COLO829 (cell line): ENCODE results near the gene CAMSAP2.

Source experiments
- DNase-seq: peaks from one replicate; pipeline ENCODE4 v3.0.0; 2012; ENCODE audit warnings: low spot score

Gene CAMSAP2

GRCh38 chr1:200849430-200849829 lies 110.7 kb downstream of the CAMSAP2 start:
- no peak for DNase-seq

GRCh38 chr1:200850554-200850953 lies 111.9 kb downstream of the CAMSAP2 start:
- no peak for DNase-seq

DNA sequence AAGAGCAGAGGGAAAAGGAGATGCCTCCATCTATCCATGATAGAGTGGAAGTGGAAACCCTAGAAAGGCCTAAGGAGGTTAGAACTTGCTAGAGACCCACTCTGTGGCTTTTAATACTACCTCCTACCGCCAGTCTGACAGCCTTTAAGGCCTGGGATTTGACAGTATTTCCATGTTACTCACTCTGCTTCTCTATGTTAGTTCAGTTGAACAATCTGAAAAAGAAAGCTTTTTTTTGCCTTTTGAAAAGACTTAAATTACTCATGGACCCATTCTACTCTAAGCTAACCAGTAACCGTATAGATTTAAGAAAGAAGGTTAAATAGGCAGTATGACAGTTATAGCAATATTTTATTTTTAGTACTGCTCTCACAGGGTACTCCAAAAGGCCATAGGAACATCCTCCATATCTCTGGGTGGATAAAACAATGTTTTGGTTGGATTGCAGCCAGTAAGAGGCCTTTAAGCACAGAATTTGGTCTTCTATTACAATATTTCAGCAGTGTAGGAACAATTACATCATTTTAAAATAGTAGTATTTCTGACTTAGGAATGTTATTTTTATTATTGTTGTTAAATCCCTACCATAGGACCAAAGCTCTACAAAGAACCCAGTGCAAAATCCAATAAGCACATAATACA lies 118.1 kb downstream of the CAMSAP2 start:
- no peak for DNase-seq

DNA sequence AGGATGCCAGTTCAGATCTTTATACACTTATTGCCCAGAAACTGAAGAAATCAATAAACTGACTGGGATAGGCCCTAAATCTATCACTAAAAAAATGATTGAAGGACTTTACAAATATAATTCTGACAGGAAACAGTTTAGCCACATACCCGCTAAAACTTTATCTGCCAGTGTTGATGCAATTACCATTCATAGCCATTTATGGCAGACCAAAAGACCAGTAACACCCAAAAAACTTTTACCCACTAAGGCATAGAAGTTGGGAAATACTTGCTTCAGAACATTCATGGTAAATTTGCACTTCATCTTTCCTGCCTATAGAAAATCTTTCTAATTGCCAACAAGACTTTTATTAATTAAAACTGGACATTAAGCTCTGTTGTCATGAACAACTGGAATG lies 119.1 kb downstream of the CAMSAP2 start:
- no peak for DNase-seq

- no peak for DNase-seq
Observed at GRCh38 chr1:200861937-200862647, 123.4 kb downstream of the CAMSAP2 start.

DNA sequence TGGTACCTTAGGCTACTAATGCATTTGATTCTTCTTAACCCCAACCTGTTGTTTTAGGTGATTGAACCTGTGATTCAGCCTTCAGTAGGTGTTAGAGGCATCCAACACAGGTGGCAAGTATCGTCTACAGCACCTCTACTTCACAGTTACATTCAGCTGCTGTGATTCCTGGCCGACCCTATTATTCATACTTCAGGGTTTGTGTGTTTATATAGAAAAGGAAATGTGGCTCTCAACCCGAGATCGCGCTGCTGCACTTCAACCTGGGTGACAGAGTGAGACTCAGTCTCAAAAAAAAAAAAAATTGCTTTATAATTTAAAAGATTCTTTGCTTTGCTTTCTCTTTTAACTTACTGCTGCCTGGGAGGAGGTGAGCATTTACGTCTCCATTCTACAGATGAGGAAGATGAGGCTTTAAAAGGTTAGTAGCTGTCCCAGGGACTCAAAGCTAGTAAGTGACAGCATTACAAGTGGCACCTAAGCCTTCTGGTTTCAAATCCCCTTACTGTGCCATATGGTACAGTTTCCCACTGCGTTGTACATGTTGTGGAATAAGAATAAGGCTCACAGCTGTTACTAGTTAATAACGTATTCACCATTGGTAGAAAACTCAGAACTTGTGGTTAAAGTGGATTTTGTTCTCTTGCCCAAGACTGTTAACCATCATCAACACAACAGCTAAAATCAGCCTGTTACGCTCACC lies 124.2 kb downstream of the CAMSAP2 start:
- DNase-seq, result no peak

DNA sequence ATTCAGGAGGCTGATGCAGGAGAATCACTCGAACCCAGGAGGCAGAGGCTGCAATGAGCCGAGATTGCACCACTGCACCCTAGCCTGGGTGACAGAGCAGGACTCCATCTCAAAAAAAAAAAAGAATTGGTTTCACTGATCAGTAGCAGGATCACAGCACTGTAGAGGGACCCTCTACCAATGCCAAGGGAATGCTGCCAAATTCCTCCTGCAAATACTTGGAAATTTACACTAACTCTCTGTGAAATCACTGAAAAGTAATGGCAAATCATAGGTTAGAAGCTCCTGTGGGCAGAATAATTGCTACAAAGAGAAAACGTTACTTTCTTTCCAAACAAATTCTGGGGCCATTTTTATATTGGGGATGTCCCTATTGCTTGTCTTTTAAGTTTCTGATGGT lies 127.4 kb downstream of the CAMSAP2 start:
- no peak for DNase-seq

DNA sequence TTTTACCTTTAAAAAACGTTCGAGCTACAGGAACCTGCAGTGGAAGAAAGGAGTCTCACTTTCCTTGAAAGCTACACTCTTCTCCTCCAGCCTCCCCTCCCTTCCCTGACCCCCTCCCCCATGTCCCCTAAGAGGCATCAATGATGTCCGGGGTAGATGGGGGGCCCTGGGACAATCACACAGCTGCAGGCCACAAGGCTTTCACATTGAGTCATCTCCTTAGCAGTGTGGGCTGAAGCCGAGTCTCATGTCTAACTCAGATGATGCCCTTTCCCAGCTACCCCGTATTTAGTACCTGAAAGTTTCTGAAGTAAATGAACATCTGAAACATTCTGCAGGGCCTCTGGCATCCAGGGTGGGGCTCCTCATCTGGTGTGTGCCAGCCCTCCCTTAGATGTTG lies 127.8 kb downstream of the CAMSAP2 start:
- no peak for DNase-seq

GRCh38 chr1:200867018-200867811 lies 128.5 kb downstream of the CAMSAP2 start:
- no peak for DNase-seq

DNA sequence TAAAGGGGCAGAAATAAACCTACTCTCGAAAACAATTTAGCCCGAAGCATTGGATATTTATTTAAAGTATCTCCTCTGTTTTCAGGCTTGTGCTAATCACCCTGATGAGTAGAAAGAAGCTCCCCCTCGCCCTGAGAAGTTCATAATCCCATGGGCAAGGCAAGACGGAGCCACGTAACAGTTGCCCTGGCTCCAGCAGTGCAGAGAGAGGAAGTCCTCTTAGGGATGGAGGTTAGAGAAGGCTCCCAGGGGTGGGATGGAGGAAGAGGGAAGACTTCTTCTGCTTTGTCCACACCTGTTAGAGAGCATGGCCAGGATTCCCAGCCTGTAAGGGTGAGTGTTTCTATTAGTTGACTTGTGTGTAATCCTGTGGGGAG lies 130.7 kb downstream of the CAMSAP2 start:
- DNase-seq, result no peak

GRCh38 chr1:200869753-200870391 lies 131.2 kb downstream of the CAMSAP2 start:
- no peak for DNase-seq

DNA sequence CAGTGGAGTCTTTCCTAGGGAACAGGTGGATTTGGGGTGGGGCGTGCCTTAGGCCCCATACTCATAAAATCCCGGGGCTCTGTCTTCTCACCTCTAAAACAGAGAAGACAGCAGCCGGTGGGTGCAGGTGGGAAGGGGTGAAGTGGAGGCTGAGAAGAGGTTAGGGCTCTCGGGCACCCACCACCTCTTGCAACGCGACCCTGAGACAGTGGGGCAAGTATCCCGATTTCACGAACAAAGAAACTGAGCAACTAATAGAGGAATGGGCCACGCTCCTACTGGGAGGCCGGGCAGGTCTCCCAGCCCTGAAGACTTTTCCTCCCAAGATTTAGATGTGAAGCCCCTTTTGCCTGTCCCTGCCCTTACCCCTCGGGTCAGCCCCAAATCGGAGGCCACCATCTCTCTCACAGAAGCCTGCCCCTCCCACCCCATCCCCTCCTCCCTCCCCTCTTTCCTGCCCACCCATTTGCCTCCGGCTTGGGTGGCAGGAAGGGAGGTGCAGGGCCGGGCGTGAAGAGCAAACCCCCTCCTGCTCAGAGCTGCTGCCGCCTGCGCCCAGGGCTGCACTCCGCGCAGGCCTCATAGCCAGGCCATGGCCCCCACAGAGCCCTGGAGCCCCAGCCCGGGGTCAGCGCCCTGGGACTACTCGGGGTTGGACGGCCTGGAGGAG lies 133.9 kb downstream of the CAMSAP2 start, which contains the start of gene GPR25:
TSS of gene GPR25 (plus strand) at position 536 of the 670 bp plus-strand sequence. CDS start at position 593, 57 bp downstream.
- DNase-seq, result no peak

GRCh38 chr1:200873116-200873670 lies 134.5 kb downstream of the CAMSAP2 start:
- DNase-seq, result no peak

GRCh38 chr1:200873671-200874397 lies 135.1 kb downstream of the CAMSAP2 start:
- DNase-seq, result no peak

DNA sequence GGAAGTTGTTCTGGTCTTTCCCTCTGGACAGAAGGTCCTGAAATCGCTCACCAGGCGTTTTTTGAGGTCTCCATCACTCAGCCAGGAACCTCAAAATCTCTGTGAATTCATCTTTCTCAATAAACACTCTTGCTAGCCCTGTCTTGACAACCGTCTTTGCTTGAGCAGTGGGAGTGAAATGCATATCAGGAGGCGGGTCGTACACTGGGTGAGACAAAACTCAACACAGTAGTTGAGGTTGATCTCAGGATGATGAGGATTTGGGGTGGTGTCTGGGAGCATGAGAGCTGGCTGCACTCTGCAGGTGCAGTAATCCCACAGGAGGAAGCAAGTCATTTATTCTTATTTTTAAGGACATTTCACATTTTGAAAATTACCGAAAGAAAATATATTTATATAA lies 136.0 kb downstream of the CAMSAP2 start:
- no peak for DNase-seq

DNA sequence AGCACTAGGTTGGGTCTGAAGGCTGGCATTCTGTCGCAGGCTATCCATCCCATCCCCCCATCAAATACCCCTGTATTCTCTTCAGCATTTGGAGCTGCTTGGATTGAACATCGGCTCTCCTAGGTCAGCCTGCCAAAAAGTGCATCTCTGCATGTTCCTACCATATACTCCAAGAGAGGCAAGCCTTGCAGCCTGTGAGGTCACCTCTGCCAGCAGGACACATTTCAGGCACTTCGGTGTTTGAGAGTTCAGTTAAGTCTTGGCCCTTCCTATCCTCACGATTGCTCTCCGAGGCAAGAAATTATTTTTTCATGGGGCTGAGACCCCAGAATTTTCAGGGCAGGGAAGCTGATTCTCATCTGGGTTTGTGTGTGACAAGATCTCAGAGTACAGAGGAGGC lies 136.7 kb downstream of the CAMSAP2 start:
- DNase-seq, result no peak

DNA sequence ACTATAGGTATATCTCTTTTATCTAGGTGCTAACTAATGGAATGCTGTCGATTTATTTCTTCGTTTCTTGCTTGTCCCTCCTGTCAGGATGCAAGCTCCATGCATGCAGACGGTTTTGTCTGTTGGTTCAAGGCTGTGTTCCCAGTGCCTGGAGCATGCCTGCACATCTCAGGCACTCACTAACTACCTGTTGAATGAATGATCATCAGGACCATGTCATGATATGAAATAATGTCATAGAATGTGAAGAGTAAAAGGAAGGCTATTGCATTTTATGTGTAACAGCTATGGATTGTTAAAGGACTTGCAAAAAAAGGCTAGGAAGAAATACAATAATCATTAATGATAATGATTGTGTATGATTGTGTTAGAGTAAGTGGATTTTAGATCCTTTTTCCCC lies 138.3 kb downstream of the CAMSAP2 start:
- DNase-seq, result no peak

DNA sequence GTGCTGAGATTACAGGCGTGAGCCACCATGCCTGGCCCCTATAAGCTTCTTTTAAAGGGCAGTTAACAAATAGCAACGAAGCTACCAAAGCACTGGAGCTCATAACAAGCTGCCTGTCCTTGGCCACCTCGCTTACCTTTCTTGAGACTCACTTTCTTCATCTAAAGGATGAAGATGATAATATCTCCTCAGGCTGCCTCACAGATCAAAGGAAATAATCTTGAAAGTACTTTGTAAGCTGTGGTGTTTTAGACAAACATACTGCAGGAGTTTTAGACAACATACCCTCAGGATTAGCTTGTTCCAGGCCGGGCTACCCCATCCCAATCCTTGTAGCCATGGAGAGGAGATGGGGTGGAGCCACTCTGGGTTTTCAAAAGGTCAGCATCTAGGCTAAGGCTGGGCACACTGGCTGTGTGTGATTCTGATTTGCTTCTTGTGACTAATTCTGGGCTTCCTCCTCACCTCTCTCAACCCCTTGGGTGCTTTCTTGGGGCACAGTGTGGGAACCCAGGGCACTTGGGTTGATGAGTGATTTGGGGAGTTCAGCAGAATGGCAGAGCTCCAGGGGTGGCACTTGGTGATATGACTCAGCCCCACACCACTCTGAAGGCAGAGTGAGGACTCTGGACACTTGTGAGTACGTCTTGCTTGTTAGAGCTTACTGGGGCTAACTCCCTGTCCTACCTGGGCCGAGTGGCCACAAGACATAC lies 139.3 kb downstream of the CAMSAP2 start:
- DNase-seq, result no peak

DNA sequence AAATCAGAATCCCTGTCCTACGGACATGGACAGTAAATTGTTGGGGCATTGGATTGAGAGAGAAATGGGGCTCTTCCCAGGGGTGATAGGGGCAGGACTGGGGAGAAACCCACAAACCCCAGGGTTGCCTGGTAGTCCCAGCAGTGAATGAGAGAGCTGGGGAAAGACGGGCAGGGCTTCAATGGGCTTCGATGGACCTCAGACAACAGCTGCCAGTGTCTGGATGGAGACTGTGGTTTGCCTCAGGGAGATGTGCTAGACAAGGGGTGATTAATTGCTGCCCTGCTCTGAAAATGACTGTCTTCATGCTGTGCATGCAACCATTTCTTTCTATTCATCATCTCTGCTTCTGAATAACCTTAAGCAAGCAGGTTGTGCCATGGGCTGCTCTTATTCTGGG lies 141.5 kb downstream of the CAMSAP2 start:
- peak; percentile 95 for DNase-seq

GRCh38 chr1:200883118-200883517 lies 144.4 kb downstream of the CAMSAP2 start:
- no peak for DNase-seq
